Skeletal muscle tissue (tissue), 4 donors: Measurements from ENCODE around the gene RBP4. TPM values are rescaled to one million over a fixed set of nuclear protein-coding genes. Genes with fewer than 3 reads are reported as not detected.

Source experiments
- H3K27ac ChIP-seq: one replicate; pipeline ENCODE4 v1.7.0; 2013; ENCODE audit warnings: mild to moderate bottlenecking, low read depth, low read length, inconsistent platforms
- H3K27me3 ChIP-seq, 3 donors: one replicate each; pipeline ENCODE4 v1.7.0; 2013; ENCODE audit warnings: low read length in 3 of 3; ENCODE audit not compliant: control insufficient read depth in 3 of 3, insufficient read depth in 3 of 3
- H3K36me3 ChIP-seq, 3 donors: one replicate each; pipeline ENCODE4 v1.7.0; 2013; ENCODE audit warnings: low read length in 3 of 3; ENCODE audit not compliant: control insufficient read depth in 3 of 3, insufficient read depth in 3 of 3
- H3K4me1 ChIP-seq, 3 donors: one replicate each; pipeline ENCODE4 v1.7.0; 2013; ENCODE audit warnings: low read length in 3 of 3, mild to moderate bottlenecking in 3 of 3; ENCODE audit not compliant: control insufficient read depth in 3 of 3, insufficient read depth in 3 of 3
- H3K4me3 ChIP-seq, 3 donors: one replicate each; pipeline ENCODE4 v1.7.0; 2013; ENCODE audit warnings: low read length in 3 of 3
- H3K9ac ChIP-seq, 3 donors: one replicate each; pipeline ENCODE4 v1.7.0; 2013; ENCODE audit warnings: low read length in 3 of 3, mild to moderate bottlenecking in 3 of 3, moderate library complexity in 2 of 3, low read depth in 1 of 3
- H3K9me3 ChIP-seq, 3 donors: one replicate each; pipeline ENCODE4 v1.7.0; 2013; ENCODE audit warnings: low read length in 3 of 3; ENCODE audit not compliant: control insufficient read depth in 3 of 3
- total RNA-seq: library from RNA; depleted of rRNA; stranded (reverse); fragments of >200 nt; gene quantifications from one replicate; pipeline ENCODE4 v1.2.3, GENCODE V29; 2014
- donor health status: Osteomylitis.

RBP4 gene
- total RNA-seq, 1 donor from 2014 or later = 12.5 TPM

DNA sequence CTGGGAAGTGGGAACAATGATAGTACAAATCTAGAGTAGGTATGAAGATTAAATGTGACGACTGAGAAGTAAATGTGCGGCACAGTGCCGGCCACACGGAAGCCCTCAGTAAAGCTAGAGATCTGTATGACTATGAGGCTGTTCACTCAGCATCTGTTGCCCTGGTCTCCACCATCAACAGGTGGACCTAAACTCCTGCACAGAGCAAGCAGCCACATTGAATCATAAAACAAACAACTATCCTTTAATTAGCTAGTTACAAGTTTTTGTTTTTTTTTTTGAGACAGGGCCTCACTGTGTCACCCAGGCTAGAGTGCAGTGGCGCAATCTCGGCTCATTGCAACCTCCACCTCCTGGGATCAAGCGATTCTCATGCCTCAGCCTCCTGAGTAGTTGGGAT lies 16.6 kb downstream of the RBP4 start:
- Histone ChIP-seq H3K36me3 (no peaks in the 10 kb centered on the region), H3K4me3 (no peak overlapping the region), H3K9ac (no peak overlapping the region), H3K27ac (no peak overlapping the region), H3K4me1 (no peaks in the 10 kb centered on the region), H3K27me3 (peaks cover 0 to 7% (median 6%) of the 10 kb centered on the region in 3 donors), H3K9me3 (peaks cover 0 to 8% (median 2%) of the 10 kb centered on the region in 3 donors)

DNA sequence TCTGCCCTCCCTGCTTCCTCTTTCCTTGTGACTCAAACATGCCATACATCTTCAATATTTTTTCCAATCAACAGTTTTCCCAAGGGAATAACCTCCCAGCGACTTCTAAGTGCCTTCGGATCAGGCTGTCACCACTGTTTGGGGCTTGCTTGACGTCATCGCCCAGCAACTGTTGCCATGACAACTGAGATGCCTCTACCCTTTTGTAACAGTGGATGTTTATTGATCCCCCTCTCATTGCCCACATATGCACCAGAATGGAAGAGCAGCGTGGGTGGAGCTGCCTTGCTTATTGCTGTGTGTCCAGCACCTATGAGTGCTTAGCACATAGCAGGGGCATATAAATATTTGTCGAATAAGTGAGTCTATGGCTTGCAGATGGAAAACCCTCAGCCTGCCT lies 20.2 kb downstream of the RBP4 start:
- Histone ChIP-seq H3K4me3 (no peak overlapping the region), H3K36me3 (no peaks in the 10 kb centered on the region), H3K27ac (no peak overlapping the region), H3K27me3 (peaks cover 0 to 7% (median 6%) of the 10 kb centered on the region in 3 donors), H3K9me3 (peaks cover 0 to 8% (median 2%) of the 10 kb centered on the region in 3 donors), H3K4me1 (no peaks in the 10 kb centered on the region), H3K9ac (no peak overlapping the region)

DNA sequence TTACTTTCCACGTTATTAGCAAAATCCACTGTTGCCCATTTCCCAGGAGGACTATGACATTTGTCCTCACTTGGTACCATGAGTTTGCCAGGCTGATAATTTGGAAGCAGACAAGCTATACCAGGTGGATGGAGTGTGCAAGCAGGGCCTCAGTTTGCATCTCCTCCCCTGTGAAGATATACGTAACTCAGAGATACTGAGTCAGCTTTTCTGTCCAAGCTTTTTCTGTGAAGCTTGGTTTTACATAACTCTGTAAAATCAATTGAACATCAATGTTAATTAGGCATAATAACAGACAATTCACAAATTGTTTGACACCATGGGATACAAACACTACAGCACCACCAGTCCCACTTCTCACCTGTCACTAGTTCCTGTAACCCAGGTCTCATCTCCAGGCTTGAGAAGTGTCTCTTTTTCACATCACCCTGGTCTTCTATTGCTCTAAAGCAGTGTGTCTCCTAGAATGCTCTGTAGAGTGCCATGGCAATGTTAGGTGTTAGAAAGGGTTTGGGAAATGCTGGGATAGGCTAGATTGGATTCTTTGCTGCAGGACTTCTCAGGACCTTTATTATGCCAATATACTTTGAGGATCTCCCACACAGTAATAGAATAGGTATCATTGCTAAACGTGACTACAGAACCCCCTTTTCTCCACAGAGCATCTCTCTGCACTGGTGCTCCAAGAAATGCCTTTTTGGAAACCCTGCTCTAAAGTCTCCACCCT lies 20.9 kb downstream of the RBP4 start:
- Histone ChIP-seq H3K27ac (no peak overlapping the region), H3K27me3 (peaks cover 0 to 8% (median 7%) of the 10 kb centered on the region in 3 donors), H3K36me3 (no peaks in the 10 kb centered on the region), H3K9ac (no peak overlapping the region), H3K4me3 (no peak overlapping the region), H3K4me1 (no peaks in the 10 kb centered on the region), H3K9me3 (peaks cover 0 to 8% (median 2%) of the 10 kb centered on the region in 3 donors)

DNA sequence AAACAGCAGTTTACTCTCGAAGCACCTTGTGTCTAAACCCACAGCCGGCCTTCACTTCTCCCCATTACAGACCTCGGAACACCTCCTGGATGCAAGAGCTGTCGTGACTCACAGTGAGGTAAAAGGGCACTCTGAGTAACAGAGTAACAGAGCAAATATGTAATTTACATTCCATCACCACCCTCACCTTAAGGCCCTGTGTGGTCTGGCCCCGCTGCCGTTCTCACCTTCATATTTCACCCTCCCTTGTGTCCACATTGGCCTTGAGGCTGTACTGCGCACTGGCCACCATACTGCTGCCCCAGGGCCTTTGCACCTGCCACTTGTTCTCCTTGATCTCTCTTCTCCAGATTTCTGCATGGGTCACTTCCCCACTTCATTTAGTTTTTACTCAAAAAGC lies 21.9 kb downstream of the RBP4 start:
- Histone ChIP-seq H3K36me3 (no peaks in the 10 kb centered on the region), H3K27me3 (peaks cover 0 to 8% (median 7%) of the 10 kb centered on the region in 3 donors), H3K9me3 (peaks cover 0 to 8% (median 2%) of the 10 kb centered on the region in 3 donors), H3K4me1 (no peaks in the 10 kb centered on the region), H3K27ac (no peak overlapping the region), H3K9ac (no peak overlapping the region), H3K4me3 (no peak overlapping the region)

DNA sequence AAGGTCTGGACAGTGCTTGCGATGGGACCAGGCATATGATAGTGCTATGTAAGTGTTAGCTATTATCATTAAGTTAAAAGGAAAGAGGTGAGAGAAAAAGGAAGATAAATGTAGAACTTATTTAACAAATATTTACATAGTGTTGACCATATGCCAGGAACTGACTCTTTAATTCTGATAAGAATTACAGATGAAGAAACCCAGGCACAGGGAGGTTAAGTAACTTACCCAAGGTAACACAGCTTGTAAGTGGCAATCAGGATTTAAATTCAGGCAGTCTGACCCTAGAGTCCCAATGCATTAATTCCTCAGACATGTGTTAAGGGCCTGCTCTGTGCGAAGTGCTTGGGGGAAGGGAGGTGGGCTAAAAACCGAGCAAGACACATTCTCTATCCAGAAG lies 23.5 kb downstream of the RBP4 start:
- Histone ChIP-seq H3K4me3 (no peak overlapping the region), H3K27ac (no peak overlapping the region), H3K4me1 (no peaks in the 10 kb centered on the region), H3K9ac (no peak overlapping the region), H3K27me3 (peaks cover 0 to 8% (median 7%) of the 10 kb centered on the region in 3 donors), H3K36me3 (no peaks in the 10 kb centered on the region), H3K9me3 (peaks cover 0 to 8% (median 2%) of the 10 kb centered on the region in 3 donors)

DNA sequence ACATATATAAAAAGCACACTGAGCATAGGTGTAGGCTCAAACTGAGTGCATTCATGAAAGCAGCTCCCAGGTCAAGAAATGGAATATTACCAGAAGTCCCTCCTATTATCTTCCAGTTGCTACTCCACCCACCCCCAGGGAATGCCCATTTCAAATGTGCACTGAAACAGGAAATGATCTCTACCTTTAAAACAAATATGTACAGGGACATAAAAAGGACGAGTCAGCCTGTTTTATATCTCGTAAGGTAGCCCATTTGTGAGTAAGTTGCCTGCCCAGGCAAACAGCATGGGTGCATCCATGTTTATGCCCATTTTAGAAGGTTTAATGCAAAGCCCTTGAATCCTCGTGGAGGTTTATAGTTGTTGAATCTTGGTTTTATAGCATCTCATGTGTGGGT lies 24.1 kb downstream of the RBP4 start:
- H3K9ac ChIP-seq = no peak overlapping the region
- H3K36me3 ChIP-seq = no peaks in the 10 kb centered on the region
- H3K9me3 ChIP-seq = peaks cover 0 to 8% (median 2%) of the 10 kb centered on the region in 3 donors
- H3K4me1 ChIP-seq = no peaks in the 10 kb centered on the region
- peaks cover 0 to 8% (median 7%) of the 10 kb centered on the region in 3 donors for H3K27me3 ChIP-seq
- H3K4me3 ChIP-seq = no peak overlapping the region
- H3K27ac ChIP-seq = no peak overlapping the region

DNA sequence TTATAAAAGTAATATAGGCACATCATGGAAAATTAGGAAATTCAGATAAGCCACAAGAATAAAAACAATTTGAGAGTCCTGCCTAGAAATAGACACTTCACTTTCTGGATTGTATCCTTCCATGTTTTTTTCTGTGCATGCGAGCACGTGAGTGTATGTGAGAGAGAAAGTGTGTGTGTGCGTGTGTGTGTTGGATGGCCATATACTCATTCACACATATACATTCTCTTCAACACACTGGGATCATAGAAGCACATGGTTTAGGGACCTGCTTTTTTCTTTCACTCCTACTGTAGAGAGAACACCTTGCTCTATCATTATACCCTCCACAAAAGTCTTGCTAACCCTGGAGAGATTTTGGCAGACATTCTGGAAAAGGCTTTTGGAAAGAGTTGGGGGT lies 27.1 kb downstream of the RBP4 start:
- no peaks in the 10 kb centered on the region for H3K36me3 ChIP-seq
- no peak overlapping the region for H3K4me3 ChIP-seq

DNA sequence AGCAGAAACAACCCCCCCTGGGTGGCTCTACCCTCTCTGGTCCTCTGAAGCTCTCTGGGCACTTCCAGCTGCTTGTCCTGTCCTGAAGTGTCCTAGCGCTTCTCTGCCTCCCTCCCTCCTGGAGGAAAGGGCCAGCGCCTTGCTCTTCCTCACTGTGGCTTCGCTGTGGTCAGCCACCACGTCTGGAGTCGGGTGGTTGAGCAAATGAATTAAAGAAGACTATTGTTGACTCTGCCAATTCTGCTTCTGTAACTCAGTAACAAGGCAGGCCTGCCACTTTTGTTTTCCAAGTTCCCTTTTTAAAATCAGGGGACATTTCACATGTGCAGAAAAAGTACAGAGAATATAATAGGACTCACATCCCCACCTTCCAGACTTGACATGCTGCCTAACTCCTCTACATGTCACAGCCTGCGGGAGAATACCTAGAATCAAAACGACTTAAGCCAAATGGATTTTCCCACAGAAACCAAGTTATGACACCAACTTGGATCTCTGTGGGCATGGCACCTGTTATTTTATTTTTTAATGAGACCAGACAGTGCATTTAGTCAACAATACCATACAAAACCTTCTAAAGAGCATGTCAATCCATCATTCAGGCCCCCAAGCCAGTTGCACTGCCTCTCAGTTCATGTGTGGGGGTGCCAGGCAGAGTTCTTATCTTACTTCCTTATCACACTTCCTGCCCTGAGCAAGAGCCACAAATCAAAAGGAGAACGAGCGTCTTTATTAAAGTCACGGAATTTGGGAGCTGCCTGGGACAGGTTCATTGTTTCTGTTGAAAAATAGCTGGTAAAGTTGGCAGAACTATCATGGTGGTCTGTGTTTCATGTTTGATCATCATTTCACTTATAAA lies 27.8 kb downstream of the RBP4 start:
- Histone ChIP-seq H3K36me3 (no peaks in the 10 kb centered on the region), H3K4me3 (no peak overlapping the region), H3K4me1 (no peaks in the 10 kb centered on the region), H3K9ac (no peak overlapping the region), H3K27me3 (peaks cover 10 to 18% (median 16%) of the 10 kb centered on the region in 3 donors), H3K27ac (no peak overlapping the region), H3K9me3 (no peaks in the 10 kb centered on the region)

More for the DNA sequence above, 27.1 kb downstream of the RBP4 start:
- Histone ChIP-seq H3K27me3 (peaks cover 6 to 11% (median 10%) of the 10 kb centered on the region in 3 donors), H3K9me3 (no peaks in the 10 kb centered on the region), H3K27ac (no peak overlapping the region), H3K4me1 (no peaks in the 10 kb centered on the region), H3K9ac (no peak overlapping the region)

DNA sequence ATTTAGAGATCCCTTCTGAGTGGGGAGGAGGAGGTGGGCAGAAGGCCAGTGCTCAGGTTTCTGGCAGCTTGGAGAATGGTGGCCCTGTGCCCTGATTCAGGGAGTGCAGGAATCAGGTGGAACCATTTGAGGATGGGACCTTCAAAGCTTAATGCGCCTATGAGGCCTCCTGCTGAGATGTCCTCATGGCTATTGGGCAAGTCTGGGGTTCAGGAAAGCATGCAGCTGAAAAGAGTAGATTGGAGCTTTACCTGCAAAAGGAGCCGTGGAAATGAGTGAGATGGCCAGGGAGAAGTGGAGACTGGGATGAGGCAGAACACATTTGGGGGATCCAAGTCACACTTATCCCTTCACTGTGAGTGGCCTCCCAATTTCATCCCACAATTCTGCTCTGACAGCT lies 28.4 kb downstream of the RBP4 start:
- Histone ChIP-seq H3K27me3 (peaks cover 16 to 24% (median 21%) of the 10 kb centered on the region in 3 donors), H3K9me3 (no peaks in the 10 kb centered on the region)

DNA sequence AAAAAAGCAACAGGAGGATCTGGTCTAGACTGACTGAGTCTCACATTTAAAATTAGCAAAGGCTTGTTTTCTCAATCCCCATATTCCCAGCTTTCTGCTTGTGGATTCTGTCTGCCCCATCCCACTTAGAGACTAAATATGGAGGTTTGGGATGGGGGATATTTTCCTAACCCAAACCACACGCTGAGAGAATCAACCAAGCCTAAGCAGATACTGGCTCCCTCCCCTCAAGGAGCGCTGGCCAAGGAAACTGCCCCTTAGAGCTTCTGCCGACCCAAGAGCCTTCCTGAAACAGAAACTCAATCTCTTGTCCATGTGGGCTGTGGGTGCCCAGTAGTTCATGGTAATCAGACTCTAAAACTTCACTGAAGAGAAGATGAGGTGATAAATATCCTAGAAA lies 30.7 kb downstream of the RBP4 start:
- peaks cover 30 to 40% (median 40%) of the 10 kb centered on the region in 3 donors for H3K27me3 ChIP-seq

More for the DNA sequence above, 28.4 kb downstream of the RBP4 start:
- Histone ChIP-seq H3K27ac (no peak overlapping the region), H3K9ac (no peak overlapping the region), H3K4me1 (peaks cover 0 to 4% (median 0%) of the 10 kb centered on the region in 3 donors), H3K36me3 (no peaks in the 10 kb centered on the region), H3K4me3 (no peak overlapping the region)

More for the DNA sequence above, 30.7 kb downstream of the RBP4 start:
- H3K27ac ChIP-seq = no peak overlapping the region
- no peaks in the 10 kb centered on the region for H3K9me3 ChIP-seq
- H3K9ac ChIP-seq = no peak overlapping the region
- peaks cover 5 to 10% (median 7%) of the 10 kb centered on the region in 3 donors for H3K4me1 ChIP-seq
- no peaks in the 10 kb centered on the region for H3K36me3 ChIP-seq
- no peak overlapping the region for H3K4me3 ChIP-seq
